KOPT-K1 (cell line): Measurements from ENCODE around the gene LYRM4.

Experiments used
- H3K27ac ChIP-seq: fragments of 200-600 bp; sonication (generic); 2 replicates; pipeline ENCODE4 v1.5.1; 2016; ENCODE audit warnings: antibody characterized with exemption, mild to moderate bottlenecking, low read depth, low read length; ENCODE audit not compliant: poor library complexity, severe bottlenecking
- H3K36me3 ChIP-seq: fragments of 200-600 bp; sonication (generic); 2 replicates; pipeline ENCODE4 v1.5.1; 2017; ENCODE audit warnings: antibody characterized with exemption, mild to moderate bottlenecking, low read length, moderate library complexity; ENCODE audit not compliant: insufficient read depth
- H3K9me3 ChIP-seq: fragments of 200-600 bp; sonication (generic); 2 replicates; pipeline ENCODE4 v1.5.1; 2017; ENCODE audit warnings: antibody characterized with exemption, low read length, mild to moderate bottlenecking; ENCODE audit not compliant: insufficient read depth, poor library complexity, severe bottlenecking

Gene LYRM4

GRCh38 chr6:5260661-5261544, at the start of gene LYRM4, which contains the start of gene FARS2:
TSS of gene LYRM4 (minus strand) at chr6:5260950. CDS start at chr6:5260733, 217 bp downstream.
TSS of gene FARS2 (plus strand) at chr6:5261513.
- Histone ChIP-seq H3K36me3 (no peaks in the 10 kb centered on the region), H3K9me3 (no peaks in the 10 kb centered on the region), H3K27ac (peak within 1 kb of the TSS; percentile 89)

- H3K9me3 ChIP-seq = no peaks in the 10 kb centered on the region
- H3K36me3 ChIP-seq = no peaks in the 10 kb centered on the region
- no peak overlapping the region for H3K27ac ChIP-seq
These were observed 47.3 kb upstream of the LYRM4 start for GRCh38 chr6:5308066-5308465.

GRCh38 chr6:5307058-5307457, 46.3 kb upstream of the LYRM4 start:
- Histone ChIP-seq H3K9me3 (no peaks in the 10 kb centered on the region), H3K27ac (no peak overlapping the region), H3K36me3 (no peaks in the 10 kb centered on the region)

- Histone ChIP-seq H3K9me3 (no peaks in the 10 kb centered on the region), H3K27ac (no peak overlapping the region), H3K36me3 (no peaks in the 10 kb centered on the region)
These were observed 45.3 kb upstream of the LYRM4 start for GRCh38 chr6:5305968-5306626.

GRCh38 chr6:5303682-5304081, 42.9 kb upstream of the LYRM4 start:
- H3K27ac ChIP-seq = no peak overlapping the region
- H3K9me3 ChIP-seq = no peaks in the 10 kb centered on the region
- H3K36me3 ChIP-seq = no peaks in the 10 kb centered on the region

- no peaks in the 10 kb centered on the region for H3K36me3 ChIP-seq
- H3K9me3 ChIP-seq = no peaks in the 10 kb centered on the region
- H3K27ac ChIP-seq = no peak overlapping the region
These were observed 42.4 kb upstream of the LYRM4 start for GRCh38 chr6:5302995-5303622.

GRCh38 chr6:5302220-5302946, 41.6 kb upstream of the LYRM4 start:
- no peak overlapping the region for H3K27ac ChIP-seq
- no peaks in the 10 kb centered on the region for H3K9me3 ChIP-seq
- no peaks in the 10 kb centered on the region for H3K36me3 ChIP-seq

- H3K27ac ChIP-seq = no peak overlapping the region
- no peaks in the 10 kb centered on the region for H3K9me3 ChIP-seq
- H3K36me3 ChIP-seq = no peaks in the 10 kb centered on the region
These were observed 39.5 kb upstream of the LYRM4 start for GRCh38 chr6:5300206-5300764.

GRCh38 chr6:5295623-5296022, 34.9 kb upstream of the LYRM4 start:
- no peak overlapping the region for H3K27ac ChIP-seq
- no peaks in the 10 kb centered on the region for H3K9me3 ChIP-seq
- no peaks in the 10 kb centered on the region for H3K36me3 ChIP-seq

GRCh38 chr6:5294392-5295211, 33.9 kb upstream of the LYRM4 start:
- H3K9me3 ChIP-seq = no peaks in the 10 kb centered on the region
- no peaks in the 10 kb centered on the region for H3K36me3 ChIP-seq
- no peak overlapping the region for H3K27ac ChIP-seq

- H3K9me3 ChIP-seq = no peaks in the 10 kb centered on the region
- no peaks in the 10 kb centered on the region for H3K36me3 ChIP-seq
- no peak overlapping the region for H3K27ac ChIP-seq
These were observed 32.9 kb upstream of the LYRM4 start for GRCh38 chr6:5293692-5294091.

- Histone ChIP-seq H3K27ac (no peak overlapping the region), H3K9me3 (no peaks in the 10 kb centered on the region), H3K36me3 (no peaks in the 10 kb centered on the region)
These were observed 31.4 kb upstream of the LYRM4 start for GRCh38 chr6:5292154-5292553.

- no peaks in the 10 kb centered on the region for H3K9me3 ChIP-seq
- no peak overlapping the region for H3K27ac ChIP-seq
- H3K36me3 ChIP-seq = no peaks in the 10 kb centered on the region
These were observed 29.8 kb upstream of the LYRM4 start for GRCh38 chr6:5290500-5290899.

GRCh38 chr6:5290097-5290496, 29.3 kb upstream of the LYRM4 start:
- Histone ChIP-seq H3K27ac (no peak overlapping the region), H3K36me3 (no peaks in the 10 kb centered on the region), H3K9me3 (no peaks in the 10 kb centered on the region)
